HepG2 (cell line): ENCODE measurements around the gene NWD2. TPM values are rescaled to one million over a fixed set of nuclear protein-coding genes. Genes with fewer than 3 reads are reported as not detected.

Experiments
- ATAC-seq: fragments of 200-7000 bp; cut with Tn5 transposase; 3 replicates; pipeline ENCODE4 v1.9.1; 2020; ENCODE audit warnings: mild to moderate bottlenecking, moderate library complexity
- BruUV-seq: library from RNA; stranded (reverse); fragments of 400-500 nt; replicated peaks from 2 replicates; lab custom pipeline; 2021; lab: Mats Ljungman, UMichigan
- CTCF ChIA-PET: fragments of 300-600 bp; formaldehyde crosslinking; extraction: SDS; loops from one replicate; lab custom pipeline; 2021; ENCODE audit warnings: low total read pairs, inconsistent platforms, low intra/inter-chr PET ratio; lab: Yijun Ruan, JAX
- POLR2A ChIA-PET: fragments of 350-600 bp; sonication (Branson Sonifier 250); formaldehyde crosslinking; loops from one replicate; lab custom pipeline; 2020; ENCODE audit warnings: antibody characterized with exemption, inconsistent platforms; lab: Yijun Ruan, JAX
- DNase-seq: peaks from one replicate; pipeline ENCODE4 v3.0.0-alpha.2; 2015; ENCODE audit warnings: low spot score
- FAIRE-seq: peaks from 3 replicates; lab custom pipeline; 2011; peaks lifted over from hg19 to GRCh38; lab: Jason Lieb, UNC
- H2AFZ ChIP-seq: one replicate; pipeline ENCODE4 v1.6.1; 2011; ENCODE audit warnings: low read length, inconsistent platforms
- H3K27ac ChIP-seq: fragments of 300-600 bp; 3 replicates; pipeline ENCODE4 v1.8.0; 2011; ENCODE audit warnings: mixed run types, mild to moderate bottlenecking, mixed read lengths, low read length, inconsistent platforms; ENCODE audit not compliant: insufficient read depth; ENCODE audit errors: extremely low read length
- H3K27me3 ChIP-seq, 2 experiments: fragments of 200-600 bp in 1 of 2; 2 replicates in 1 of 2; 3 replicates in 1 of 2; pipeline versions ENCODE4 v1.6.0 to v1.8.0; 2011; ENCODE audit warnings: low read length in 2 of 2, mild to moderate bottlenecking in 2 of 2, moderate library complexity in 2 of 2, inconsistent platforms in 1 of 2; ENCODE audit not compliant: insufficient read depth in 2 of 2, control insufficient read depth in 1 of 2
- H3K36me3 ChIP-seq, 2 experiments: fragments of 200-600 bp in 1 of 2; replicated peaks in 1 of 2; 2 replicates in 1 of 2; 3 replicates in 1 of 2; pipeline versions ENCODE4 v1.5.1 to v1.8.0; 2011; ENCODE audit warnings: low read length in 2 of 2, inconsistent platforms in 1 of 2; ENCODE audit not compliant: insufficient read depth in 2 of 2, control insufficient read depth in 1 of 2
- H3K4me1 ChIP-seq: 2 replicates; pipeline ENCODE4 v1.5.1; 2012; ENCODE audit warnings: low read length, inconsistent platforms; ENCODE audit not compliant: insufficient read depth
- H3K4me2 ChIP-seq: 2 replicates; pipeline ENCODE4 v1.6.0; 2011; ENCODE audit warnings: low read depth, low read length, inconsistent platforms
- H3K4me3 ChIP-seq, 3 experiments: fragments of 200-600 bp in 1 of 3; sonication (generic), shearing (Covaris generic) in 1 of 3; replicated peaks in 1 of 3; 2 replicates each; pipeline ENCODE4 v1.5.1; 2011 to 2016; ENCODE audit warnings: low read length in 3 of 3, inconsistent platforms in 2 of 3, low read depth in 2 of 3, mild to moderate bottlenecking in 2 of 3, control low read depth in 1 of 3, mixed read lengths in 1 of 3; ENCODE audit not compliant: insufficient read depth in 1 of 3
- H3K79me2 ChIP-seq: one replicate; pipeline ENCODE4 v1.6.1; 2011; ENCODE audit warnings: low read length, inconsistent platforms; ENCODE audit not compliant: insufficient read depth
- H3K9ac ChIP-seq: 2 replicates; pipeline ENCODE4 v1.6.0; 2011; ENCODE audit warnings: mild to moderate bottlenecking, low read depth, low read length, inconsistent platforms; ENCODE audit not compliant: insufficient read depth
- H3K9me3 ChIP-seq: 2 replicates; pipeline ENCODE4 v1.5.1; 2012; ENCODE audit warnings: mild to moderate bottlenecking, low read length
- H4K20me1 ChIP-seq: 2 replicates; pipeline ENCODE4 v1.6.0; 2011; ENCODE audit warnings: inconsistent platforms, mild to moderate bottlenecking, low read length, moderate library complexity; ENCODE audit not compliant: insufficient read depth
- ARID4A ChIP-seq: sonication (generic); formaldehyde crosslinking; IDR thresholded peaks from 2 replicates; pipeline ENCODE4 v1.5.0; 2020; ENCODE audit warnings: mild to moderate bottlenecking, missing genetic modification reagents, borderline replicate concordance
- ATF3 ChIP-seq: sonication (generic); formaldehyde crosslinking; IDR thresholded peaks from 2 replicates; pipeline ENCODE4 v1.4.0; 2020; ENCODE audit warnings: missing genetic modification reagents
- HCFC1 ChIP-seq: fragments of 150-350 bp; IDR thresholded peaks from 2 replicates; pipeline ENCODE4 v1.6.1; 2014; ENCODE audit warnings: low read depth, low read length
- NPAS2 ChIP-seq: sonication (generic); formaldehyde crosslinking; IDR thresholded peaks from 2 replicates; pipeline ENCODE4 v1.8.0; 2022; ENCODE audit warnings: mild to moderate bottlenecking, missing genetic modification reagents, borderline replicate concordance
- NRL ChIP-seq: sonication (generic); formaldehyde crosslinking; IDR thresholded peaks from 2 replicates; pipeline ENCODE4 v1.5.0; 2020; ENCODE audit warnings: missing genetic modification reagents, mild to moderate bottlenecking, moderate library complexity, borderline replicate concordance
- RFX5 ChIP-seq: IDR thresholded peaks from 2 replicates; pipeline ENCODE4 v1.6.1; 2011; ENCODE audit warnings: low read depth, low read length, improper control_type of control experiment
- SATB2 ChIP-seq: sonication (generic); formaldehyde crosslinking; IDR thresholded peaks from 2 replicates; pipeline ENCODE4 v1.5.0; 2020; ENCODE audit warnings: missing genetic modification reagents
- STAT6 ChIP-seq: sonication (generic); formaldehyde crosslinking; IDR thresholded peaks from 2 replicates; pipeline ENCODE4 v1.4.0; 2020; ENCODE audit warnings: missing genetic modification reagents, mild to moderate bottlenecking, borderline replicate concordance
- ZNF276 ChIP-seq: sonication (generic); formaldehyde crosslinking; IDR thresholded peaks from 2 replicates; pipeline ENCODE4 v1.4.0; 2020; ENCODE audit warnings: mild to moderate bottlenecking, low read depth, missing genetic modification reagents
- ZNF296 ChIP-seq: sonication (generic); formaldehyde crosslinking; conservative IDR thresholded peaks from 2 replicates; pipeline ENCODE4 v1.5.0; 2020; ENCODE audit warnings: mild to moderate bottlenecking, missing genetic modification reagents
- ZNF30 ChIP-seq: sonication (generic); formaldehyde crosslinking; IDR thresholded peaks from 2 replicates; pipeline ENCODE4 v1.5.0; 2020; ENCODE audit warnings: mild to moderate bottlenecking, missing genetic modification reagents
- ZNF761 ChIP-seq: sonication (generic); formaldehyde crosslinking; conservative IDR thresholded peaks from 2 replicates; pipeline ENCODE4 v1.4.0; 2020; ENCODE audit warnings: mild to moderate bottlenecking, missing genetic modification reagents
- ZXDC ChIP-seq: sonication (generic); formaldehyde crosslinking; IDR thresholded peaks from 2 replicates; pipeline ENCODE4 v1.5.0; 2020; ENCODE audit warnings: mild to moderate bottlenecking, missing genetic modification reagents
- WGBS: methylation state at CpG from one replicate; pipeline ENCODE4 v1.1.6; 2017; ENCODE audit warnings: low lambda C conversion rate; 5-methylcytosine and 5-hydroxymethylcytosine counted together
- in situ Hi-C: cut with HindIII; loops from 2 replicates; pipeline ENCODE4 v1.10.0; 2017; ENCODE audit warnings: low pct_unique_long_range_greater_than_20kb; ENCODE audit not compliant: extremely low pct_ligation_motif_present
- intact Hi-C: fragments of 100-400 bp; cut with micrococcal nuclease; formaldehyde crosslinking; loops from one replicate; pipeline ENCODE4 v1.10.0; 2022; ENCODE audit not compliant: unreplicated experiment
- polyA plus RNA-seq, 8 experiments: library from polyadenylated mRNA; depleted of rRNA in 3 of 8; stranded (reverse) in 7 of 8; unstranded in 1 of 8; fragments of >200 nt; fragmentation: Illumina TruSeq in 4 of 8; extraction: Trizol in 4 of 8; gene quantifications; 2 replicates each; pipeline versions ENCODE4 v1.2.1 to v1.2.3, GENCODE V29; 2011 to 2016; ENCODE audit warnings: low read depth in 4 of 8, missing spikeins in 1 of 8, mixed read lengths in 1 of 8; ENCODE audit not compliant: insufficient read depth in 1 of 8
- total RNA-seq, 5 experiments: library from RNA; depleted of rRNA; stranded (reverse); fragments of >200 nt; fragmentation: Illumina TruSeq; extraction: Trizol; gene quantifications; 2 replicates each; pipeline ENCODE4 v1.2.3, GENCODE V29; 2016; ENCODE audit warnings: low read depth in 1 of 5

The NWD2 gene
- total and polyA plus RNA-seq, 2 of the 13 experiments (the other 11 are each of a cell fraction or from before 2014, with no cell fraction given) = not detected

GRCh38 chr4:37304612-37305011 lies 60.1 kb downstream of the NWD2 start:
- no peak for FAIRE-seq
- CTCF ChIA-PET = no interaction called here
- WGBS = 35% methylated on average over 4 of the region's 6 CpGs
- no peak for TF ChIP-seq ZNF761 (CRISPR knock-in tag)
- TF ChIP-seq ZNF276 (CRISPR knock-in tag) = no peak
- no peak for TF ChIP-seq ARID4A (CRISPR knock-in tag)
- TF ChIP-seq NPAS2 (CRISPR knock-in tag) = no peak
- TF ChIP-seq ZXDC = no peak
- no peak for TF ChIP-seq RFX5
- no peak for TF ChIP-seq ZNF296 (CRISPR knock-in tag)
- TF ChIP-seq NRL (CRISPR knock-in tag) = no peak
- no peak for TF ChIP-seq SATB2 (CRISPR knock-in tag)
- no peak for TF ChIP-seq ZNF30
- TF ChIP-seq ATF3 = no peak
- TF ChIP-seq HCFC1 = no peak
- TF ChIP-seq STAT6 (CRISPR knock-in tag) = no peak

More at GRCh38 chr4:37304612-37305011, 60.1 kb downstream of the NWD2 start:
- ATAC-seq (no peak), DNase-seq (no peak)
- H3K36me3 ChIP-seq = no peaks in the 10 kb centered on the region
- intact Hi-C loops = no loop called here
- H3K79me2 ChIP-seq = no peaks in the 10 kb centered on the region
- no peak overlapping the region for H3K9ac ChIP-seq
- no peak overlapping the region for H3K4me2 ChIP-seq
- in situ Hi-C loops = no loop called here
- H2AFZ ChIP-seq = no peak overlapping the region
- peaks cover 13% of the 10 kb centered on the region; the same call in 1 of the 2 replicates for H3K9me3 ChIP-seq
- POLR2A ChIA-PET = no interaction called here
- no peak overlapping the region for H3K27ac ChIP-seq
- BruUV-seq = no TSS peak
- no peak overlapping the region for H3K4me3 ChIP-seq
- no peaks in the 10 kb centered on the region for H4K20me1 ChIP-seq
- H3K27me3 ChIP-seq = no peaks in the 10 kb centered on the region
- H3K4me1 ChIP-seq = no peaks in the 10 kb centered on the region
